ENCODE data around the gene DIP2C. TPM values are rescaled to one million over a fixed set of nuclear protein-coding genes. Genes with fewer than 3 reads are reported as not detected.

The DIP2C gene
- total RNA-seq, 1 donor from 2014 or later: 0.53 TPM

DNA sequence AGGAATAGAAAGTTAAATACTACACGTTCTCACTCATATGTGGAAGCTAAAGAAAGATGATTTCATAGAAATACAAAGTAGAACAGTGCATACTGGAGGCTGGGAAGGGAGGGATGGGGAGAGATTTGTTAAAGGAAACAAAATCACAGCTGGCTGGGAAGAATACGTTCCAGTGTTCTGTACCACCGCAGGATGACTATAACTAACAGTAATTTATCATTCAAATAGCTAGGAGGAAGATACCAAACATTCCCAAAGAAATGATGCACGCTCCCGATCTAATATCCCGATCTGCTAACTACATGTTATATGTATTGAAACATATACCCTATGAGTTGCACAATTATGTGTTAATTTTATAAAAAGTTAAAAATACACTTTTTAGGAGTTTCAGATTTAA is 391.9 kb downstream of the DIP2C start:
- Histone ChIP-seq H3K36me3 (ENCODE audit: control insufficient read depth, insufficient read depth, low read length) (no peaks in the 10 kb centered on the region), H3K4me3 (ENCODE audit: low read depth, low read length) (no peak overlapping the region), H3K27me3 (ENCODE audit: control insufficient read depth, insufficient read depth, low read length) (no peaks in the 10 kb centered on the region)
- FAIRE-seq (no peak), DNase-seq (ENCODE audit: low read depth) (no peak)
- TF ChIP-seq, protein P1, sequence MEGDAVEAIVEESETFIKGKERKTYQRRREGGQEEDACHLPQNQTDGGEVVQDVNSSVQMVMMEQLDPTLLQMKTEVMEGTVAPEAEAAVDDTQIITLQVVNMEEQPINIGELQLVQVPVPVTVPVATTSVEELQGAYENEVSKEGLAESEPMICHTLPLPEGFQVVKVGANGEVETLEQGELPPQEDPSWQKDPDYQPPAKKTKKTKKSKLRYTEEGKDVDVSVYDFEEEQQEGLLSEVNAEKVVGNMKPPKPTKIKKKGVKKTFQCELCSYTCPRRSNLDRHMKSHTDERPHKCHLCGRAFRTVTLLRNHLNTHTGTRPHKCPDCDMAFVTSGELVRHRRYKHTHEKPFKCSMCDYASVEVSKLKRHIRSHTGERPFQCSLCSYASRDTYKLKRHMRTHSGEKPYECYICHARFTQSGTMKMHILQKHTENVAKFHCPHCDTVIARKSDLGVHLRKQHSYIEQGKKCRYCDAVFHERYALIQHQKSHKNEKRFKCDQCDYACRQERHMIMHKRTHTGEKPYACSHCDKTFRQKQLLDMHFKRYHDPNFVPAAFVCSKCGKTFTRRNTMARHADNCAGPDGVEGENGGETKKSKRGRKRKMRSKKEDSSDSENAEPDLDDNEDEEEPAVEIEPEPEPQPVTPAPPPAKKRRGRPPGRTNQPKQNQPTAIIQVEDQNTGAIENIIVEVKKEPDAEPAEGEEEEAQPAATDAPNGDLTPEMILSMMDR (IDR thresholded peaks at IDR 0.05; ENCODE audit: insufficient read depth, low read length, severe bottlenecking): no peak

GRCh38 chr10:293636-294035 is 395.8 kb downstream of the DIP2C start:
- FAIRE-seq (no peak), DNase-seq (ENCODE audit: low read depth) (no peak)
- Histone ChIP-seq H3K27me3 (ENCODE audit: control insufficient read depth, insufficient read depth, low read length) (no peaks in the 10 kb centered on the region), H3K36me3 (ENCODE audit: control insufficient read depth, insufficient read depth, low read length) (no peaks in the 10 kb centered on the region), H3K4me3 (ENCODE audit: low read depth, low read length) (no peak overlapping the region)
- TF ChIP-seq, protein P1 (IDR thresholded peaks at IDR 0.05; ENCODE audit: insufficient read depth, low read length, severe bottlenecking): no peak

- Histone ChIP-seq H3K4me3 (ENCODE audit: low read depth, low read length) (no peak overlapping the region), H3K36me3 (ENCODE audit: control insufficient read depth, insufficient read depth, low read length) (no peaks in the 10 kb centered on the region), H3K27me3 (ENCODE audit: control insufficient read depth, insufficient read depth, low read length) (no peaks in the 10 kb centered on the region)
- DNase-seq (ENCODE audit: low read depth): no peak
- FAIRE-seq: no peak
- TF ChIP-seq, protein P1 (IDR thresholded peaks at IDR 0.05; ENCODE audit: insufficient read depth, low read length, severe bottlenecking): no peak
Measured at GRCh38 chr10:290026-290725, 399.3 kb downstream of the DIP2C start.

GRCh38 chr10:289581-289980 is 399.9 kb downstream of the DIP2C start:
- DNase-seq (ENCODE audit: low read depth) (no peak), FAIRE-seq (no peak)
- TF ChIP-seq, protein P1 (IDR thresholded peaks at IDR 0.05; ENCODE audit: insufficient read depth, low read length, severe bottlenecking): no peak
- Histone ChIP-seq H3K27me3 (ENCODE audit: control insufficient read depth, insufficient read depth, low read length) (no peaks in the 10 kb centered on the region), H3K36me3 (ENCODE audit: control insufficient read depth, insufficient read depth, low read length) (no peaks in the 10 kb centered on the region), H3K4me3 (ENCODE audit: low read depth, low read length) (no peak overlapping the region)

DNA sequence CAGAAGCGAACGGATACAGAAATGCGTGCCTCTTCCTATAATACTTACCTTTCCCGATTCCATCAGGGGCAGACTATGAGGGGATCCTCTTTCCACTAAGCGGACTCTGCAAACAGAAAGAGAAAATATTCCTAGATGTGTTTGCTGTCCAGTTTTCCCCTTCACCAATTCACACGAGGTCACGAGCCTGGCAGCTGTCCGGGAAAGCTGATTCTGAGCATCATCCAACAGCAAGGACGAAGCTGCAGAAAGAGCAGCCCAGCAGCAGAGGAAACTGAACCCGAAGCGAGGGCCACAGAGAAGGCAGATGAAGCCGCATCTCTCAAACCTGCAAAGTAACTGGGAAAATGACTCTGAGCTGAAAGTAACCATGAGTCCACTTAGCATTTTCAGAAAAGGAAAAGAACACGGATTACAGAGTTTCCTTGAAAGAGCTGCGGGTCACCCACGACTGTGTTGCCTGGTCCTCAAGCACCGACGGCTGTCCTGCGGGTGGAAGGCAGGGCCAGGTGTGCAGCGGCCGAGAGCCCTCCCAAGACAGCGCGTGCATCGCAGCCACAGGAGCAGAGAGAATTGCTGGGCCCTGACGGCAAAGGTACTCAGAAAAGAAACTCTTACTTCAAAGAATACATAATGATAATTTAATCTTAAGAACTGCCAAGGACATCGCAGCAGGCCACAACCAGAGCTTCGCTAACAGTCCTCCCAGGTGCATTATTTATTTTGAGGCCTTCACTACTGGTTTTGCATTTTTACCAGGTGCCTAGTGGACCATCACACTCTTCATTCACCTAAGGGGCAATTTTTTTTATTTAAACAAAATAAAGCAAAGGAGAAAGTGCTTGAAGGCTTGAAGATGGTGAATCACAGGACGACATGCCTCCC is 400.9 kb downstream of the DIP2C start:
- Histone ChIP-seq H3K27me3 (ENCODE audit: control insufficient read depth, insufficient read depth, low read length) (no peaks in the 10 kb centered on the region), H3K4me3 (ENCODE audit: low read depth, low read length) (no peak overlapping the region), H3K36me3 (ENCODE audit: control insufficient read depth, insufficient read depth, low read length) (no peaks in the 10 kb centered on the region)
- DNase-seq (ENCODE audit: low read depth): no peak
- TF ChIP-seq, protein P1 (IDR thresholded peaks at IDR 0.05; ENCODE audit: insufficient read depth, low read length, severe bottlenecking): no peak
- no peak for FAIRE-seq

Measured in bronchial epithelial cell (primary cell).